ENCODE data around the gene PAXX.
"Not testable (repeated sequence)": the region's sequence is repeated elsewhere in the genome, so short reads cannot be mapped to it uniquely, and the experiment has no call there.

PAXX gene

GRCh38 chr9:136994888-136995230, 2.6 kb downstream of the PAXX start:
- no peak for DNase-seq
- in situ Hi-C loops (cut with HindIII; ENCODE audit: low pct_ligation_motif_present, low pct_unique_long_range_greater_than_20kb, low sequenced_read_pairs): no loop called here

- DNase-seq: no peak
- in situ Hi-C loops (cut with HindIII; ENCODE audit: low pct_ligation_motif_present, low pct_unique_long_range_greater_than_20kb, low sequenced_read_pairs): no loop called here
Observed at GRCh38 chr9:136995362-136995761, 3.1 kb downstream of the PAXX start.

- in situ Hi-C loops (cut with HindIII; ENCODE audit: low pct_ligation_motif_present, low pct_unique_long_range_greater_than_20kb, low sequenced_read_pairs): no loop called here
- DNase-seq: no peak
Observed at GRCh38 chr9:136995772-136996311, 3.6 kb downstream of the PAXX start.

GRCh38 chr9:136996361-136997292, 4.4 kb downstream of the PAXX start, which contains the start of gene CLIC3:
Gene CLIC3 (minus strand): TSS chr9:136996568. CDS start chr9:136996543, 25 bp downstream.
- in situ Hi-C loops (cut with HindIII; ENCODE audit: low pct_ligation_motif_present, low pct_unique_long_range_greater_than_20kb, low sequenced_read_pairs): no loop called here
- DNase-seq: no peak

- in situ Hi-C loops (cut with HindIII; ENCODE audit: low pct_ligation_motif_present, low pct_unique_long_range_greater_than_20kb, low sequenced_read_pairs): no loop called here
- no peak for DNase-seq
Observed at GRCh38 chr9:136997371-136997770, 5.1 kb downstream of the PAXX start.

- no peak for DNase-seq
- in situ Hi-C loops (cut with HindIII; ENCODE audit: low pct_ligation_motif_present, low pct_unique_long_range_greater_than_20kb, low sequenced_read_pairs): no loop called here
Observed at GRCh38 chr9:136997830-136998234, 5.6 kb downstream of the PAXX start.

- in situ Hi-C loops (cut with HindIII; ENCODE audit: low pct_ligation_motif_present, low pct_unique_long_range_greater_than_20kb, low sequenced_read_pairs): no loop called here
- no peak for DNase-seq
Observed at GRCh38 chr9:137000177-137000930, 8.1 kb downstream of the PAXX start.

- in situ Hi-C loops (cut with HindIII; ENCODE audit: low pct_ligation_motif_present, low pct_unique_long_range_greater_than_20kb, low sequenced_read_pairs): no loop called here
Observed at GRCh38 chr9:137001857-137002645, 9.8 kb downstream of the PAXX start.

GRCh38 chr9:137002646-137003041, 10.4 kb downstream of the PAXX start:
- in situ Hi-C loops (cut with HindIII; ENCODE audit: low pct_ligation_motif_present, low pct_unique_long_range_greater_than_20kb, low sequenced_read_pairs): no loop called here
- DNase-seq: no peak

More at GRCh38 chr9:137001857-137002645, 9.8 kb downstream of the PAXX start:
- no peak for DNase-seq

- in situ Hi-C loops (cut with HindIII; ENCODE audit: low pct_ligation_motif_present, low pct_unique_long_range_greater_than_20kb, low sequenced_read_pairs); DNase-seq: not testable (repeated sequence)
Observed at GRCh38 chr9:137004285-137004684, 12.1 kb downstream of the PAXX start.

GRCh38 chr9:137006116-137007003, 14.1 kb downstream of the PAXX start:
- DNase-seq: no peak
- in situ Hi-C loops (cut with HindIII; ENCODE audit: low pct_ligation_motif_present, low pct_unique_long_range_greater_than_20kb, low sequenced_read_pairs): no loop called here

GRCh38 chr9:137007108-137007815, 15.0 kb downstream of the PAXX start:
- in situ Hi-C loops (cut with HindIII; ENCODE audit: low pct_ligation_motif_present, low pct_unique_long_range_greater_than_20kb, low sequenced_read_pairs): no loop called here

GRCh38 chr9:137007816-137008270, 15.6 kb downstream of the PAXX start:
- DNase-seq: no peak
- in situ Hi-C loops (cut with HindIII; ENCODE audit: low pct_ligation_motif_present, low pct_unique_long_range_greater_than_20kb, low sequenced_read_pairs): no loop called here

More at GRCh38 chr9:137007108-137007815, 15.0 kb downstream of the PAXX start:
- no peak for DNase-seq

GRCh38 chr9:137008312-137008711, 16.1 kb downstream of the PAXX start:
- no peak for DNase-seq
- in situ Hi-C loops (cut with HindIII; ENCODE audit: low pct_ligation_motif_present, low pct_unique_long_range_greater_than_20kb, low sequenced_read_pairs): no loop called here

- DNase-seq: no peak
Observed at GRCh38 chr9:137009217-137009616, 17.0 kb downstream of the PAXX start.

GRCh38 chr9:137009938-137010732, 17.9 kb downstream of the PAXX start:
- no peak for DNase-seq
- in situ Hi-C loops (cut with HindIII; ENCODE audit: low pct_ligation_motif_present, low pct_unique_long_range_greater_than_20kb, low sequenced_read_pairs): no loop called here

More at GRCh38 chr9:137009217-137009616, 17.0 kb downstream of the PAXX start:
- in situ Hi-C loops (cut with HindIII; ENCODE audit: low pct_ligation_motif_present, low pct_unique_long_range_greater_than_20kb, low sequenced_read_pairs): no loop called here
